C4-2B (cell line): Measurements from ENCODE around the gene TRAF5.

ENCODE experiments used
- CTCF ChIP-seq: fragments of 450-650 bp; conservative IDR thresholded peaks from 2 replicates; pipeline ENCODE4 v1.5.1; 2017; ENCODE audit warnings: mild to moderate bottlenecking
- ZFX ChIP-seq: fragments of 450-650 bp; IDR thresholded peaks from 2 replicates; pipeline ENCODE4 v1.6.1; 2017

- TF ChIP-seq CTCF, result no peak
- TF ChIP-seq ZFX, result no peak
These were observed 9.5 kb downstream of the TRAF5 start for GRCh38 chr1:211336161-211336560.
